Stromal cell of bone marrow (primary cell): Measurements from ENCODE around the gene JMJD6.

Experiments
- DNase-seq: peaks from one replicate; pipeline ENCODE4 v3.0.0-alpha.2; 2012; ENCODE audit warnings: low read depth

JMJD6 gene

GRCh38 chr17:76679239-76679638 is 47.2 kb downstream of the JMJD6 start:
- DNase-seq: no peak

GRCh38 chr17:76678330-76678729 is 48.1 kb downstream of the JMJD6 start:
- no peak for DNase-seq

GRCh38 chr17:76677406-76677805 is 49.0 kb downstream of the JMJD6 start:
- no peak for DNase-seq

- no peak for DNase-seq
Measured at GRCh38 chr17:76676629-76677028, 49.8 kb downstream of the JMJD6 start.

- no peak for DNase-seq
Measured at GRCh38 chr17:76675648-76676047, 50.8 kb downstream of the JMJD6 start.

GRCh38 chr17:76674600-76674999 is 51.8 kb downstream of the JMJD6 start:
- DNase-seq: no peak

GRCh38 chr17:76673729-76674128 is 52.7 kb downstream of the JMJD6 start:
- DNase-seq: no peak

GRCh38 chr17:76672892-76673291 is 53.5 kb downstream of the JMJD6 start:
- DNase-seq: no peak

GRCh38 chr17:76672270-76672851 is 54.0 kb downstream of the JMJD6 start:
- DNase-seq: no peak

GRCh38 chr17:76671912-76672262 is 54.5 kb downstream of the JMJD6 start:
- no peak for DNase-seq

GRCh38 chr17:76671123-76671911 is 55.1 kb downstream of the JMJD6 start:
- DNase-seq: peak; percentile 100

GRCh38 chr17:76670718-76671122 is 55.7 kb downstream of the JMJD6 start:
- no peak for DNase-seq

GRCh38 chr17:76670020-76670717 is 56.2 kb downstream of the JMJD6 start:
- no peak for DNase-seq
